HG03097 (cell line): ENCODE results near the gene MSMP.

Experiments
- ATAC-seq: cut with Tn5 transposase; IDR thresholded peaks from one replicate; pipeline ENCODE4 v1.9.1; 2021; ENCODE audit not compliant: unreplicated experiment, low FRiP score

Gene MSMP, protein sequence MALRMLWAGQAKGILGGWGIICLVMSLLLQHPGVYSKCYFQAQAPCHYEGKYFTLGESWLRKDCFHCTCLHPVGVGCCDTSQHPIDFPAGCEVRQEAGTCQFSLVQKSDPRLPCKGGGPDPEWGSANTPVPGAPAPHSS

DNA sequence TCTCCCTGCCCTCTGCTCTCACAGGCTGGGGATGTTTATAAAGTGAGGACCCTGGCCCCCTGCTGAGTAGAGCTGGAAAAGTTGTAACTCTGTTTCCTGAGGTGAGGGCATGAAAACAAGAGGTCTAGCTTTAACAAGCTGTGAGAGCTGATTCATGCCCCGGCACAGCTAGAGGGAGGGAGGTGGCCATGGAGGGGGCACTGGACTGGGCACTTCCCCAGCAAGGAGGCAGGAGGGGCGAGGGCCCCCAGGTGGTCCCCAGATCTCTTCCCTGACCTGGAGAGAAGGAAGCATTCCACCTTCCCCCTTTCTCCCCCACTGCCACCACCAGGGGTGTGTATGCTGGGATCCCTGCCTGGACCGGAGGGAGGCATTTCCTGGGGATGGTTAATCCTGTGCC, at the start of gene MSMP:
MSMP (minus strand) TSS at position 13 of the 400 bp plus-strand sequence. CDS start 147 bp downstream, outside the sequence.
- no peak for ATAC-seq

DNA sequence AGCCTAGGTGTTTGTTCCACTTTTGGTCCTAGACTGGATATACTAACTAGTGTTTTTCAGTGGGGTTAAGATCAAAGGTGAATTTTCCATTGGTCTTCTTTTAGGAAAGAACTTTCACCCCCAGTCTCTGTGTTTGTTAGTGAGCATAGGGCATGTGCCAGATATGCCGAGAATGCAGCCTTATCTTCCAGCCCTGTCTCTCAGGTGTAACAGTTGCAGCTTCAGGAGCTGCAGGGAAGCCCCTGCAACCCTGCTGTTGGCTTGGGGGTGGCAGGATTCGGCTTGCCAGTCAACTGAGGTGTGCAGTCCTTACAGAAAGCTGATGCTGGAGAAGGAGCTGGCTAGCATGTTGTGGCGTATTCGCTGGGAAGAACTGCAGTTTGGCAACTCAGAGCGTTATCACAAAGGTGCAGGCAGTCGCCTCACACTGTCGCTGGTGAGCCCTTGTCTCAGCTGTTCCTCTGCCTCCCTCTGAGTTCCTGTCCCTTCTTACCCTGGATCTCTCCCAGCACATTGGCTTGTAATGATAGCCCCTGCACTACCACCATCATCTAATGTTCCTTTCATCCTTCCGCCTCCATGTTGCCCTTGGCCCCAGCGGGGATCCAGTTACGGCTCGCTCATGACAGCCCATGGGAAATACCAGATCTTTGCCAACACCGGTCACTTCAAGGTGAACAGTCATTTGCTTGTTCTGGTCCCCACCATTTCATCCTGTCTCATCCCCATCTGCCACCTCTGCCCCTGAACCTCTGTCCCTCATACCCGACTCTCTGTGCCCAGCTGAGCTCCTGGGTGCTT, 47.5 kb upstream of the MSMP start:
- ATAC-seq = no peak

DNA sequence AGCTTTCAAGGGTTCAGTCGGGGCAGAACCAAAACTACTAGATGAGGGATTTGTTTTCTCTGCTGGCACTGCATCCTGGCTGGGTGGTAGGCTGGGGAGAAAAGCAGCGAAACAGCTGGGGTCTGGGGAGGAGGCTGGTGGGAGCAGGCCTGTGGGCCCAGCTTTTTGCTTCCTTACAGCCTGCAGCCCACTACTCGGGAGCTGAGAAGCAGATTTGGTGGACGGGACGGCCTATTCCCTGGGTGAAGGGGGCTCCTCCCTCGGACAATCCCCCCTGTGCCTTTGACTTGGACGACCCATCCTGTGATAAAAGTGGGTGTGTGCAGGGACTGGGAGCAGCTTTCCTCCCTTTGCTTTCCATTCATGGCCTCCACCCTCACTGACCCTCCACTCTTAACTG, 46.5 kb upstream of the MSMP start:
- ATAC-seq = no peak

DNA sequence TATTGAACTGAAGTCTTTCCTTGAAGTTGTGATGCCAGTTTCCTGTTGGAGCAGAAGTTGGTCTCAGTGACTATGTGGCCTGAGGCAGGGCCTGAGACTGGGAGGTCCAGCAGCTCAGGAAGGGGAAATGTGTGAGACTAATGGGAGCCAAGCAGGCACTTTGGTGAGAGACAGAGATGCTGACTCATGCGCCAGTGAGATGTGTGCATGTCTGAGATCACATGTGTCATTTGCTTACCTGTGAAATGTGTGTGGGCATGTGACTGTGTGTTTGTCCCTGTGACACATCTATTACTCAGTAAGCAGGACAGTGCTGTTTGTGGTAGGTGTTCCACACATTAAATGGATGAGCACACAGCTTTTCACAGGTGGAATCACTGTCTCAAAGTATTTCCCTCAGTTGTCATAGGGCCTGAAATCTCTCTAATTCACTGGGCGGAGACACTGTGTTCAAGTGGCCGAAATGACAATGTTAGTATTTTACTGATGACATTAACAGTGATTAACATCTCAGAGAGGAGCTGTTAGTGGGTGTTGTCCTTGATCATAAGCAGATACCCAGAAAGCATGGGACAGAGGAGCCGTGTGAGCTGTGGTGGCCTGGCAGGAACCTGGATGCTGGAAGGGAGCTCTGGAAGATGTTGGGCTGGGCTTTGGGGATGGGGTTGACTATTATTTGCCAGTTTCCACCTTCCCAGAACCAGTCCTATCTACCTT, 44.7 kb upstream of the MSMP start:
- no peak for ATAC-seq

DNA sequence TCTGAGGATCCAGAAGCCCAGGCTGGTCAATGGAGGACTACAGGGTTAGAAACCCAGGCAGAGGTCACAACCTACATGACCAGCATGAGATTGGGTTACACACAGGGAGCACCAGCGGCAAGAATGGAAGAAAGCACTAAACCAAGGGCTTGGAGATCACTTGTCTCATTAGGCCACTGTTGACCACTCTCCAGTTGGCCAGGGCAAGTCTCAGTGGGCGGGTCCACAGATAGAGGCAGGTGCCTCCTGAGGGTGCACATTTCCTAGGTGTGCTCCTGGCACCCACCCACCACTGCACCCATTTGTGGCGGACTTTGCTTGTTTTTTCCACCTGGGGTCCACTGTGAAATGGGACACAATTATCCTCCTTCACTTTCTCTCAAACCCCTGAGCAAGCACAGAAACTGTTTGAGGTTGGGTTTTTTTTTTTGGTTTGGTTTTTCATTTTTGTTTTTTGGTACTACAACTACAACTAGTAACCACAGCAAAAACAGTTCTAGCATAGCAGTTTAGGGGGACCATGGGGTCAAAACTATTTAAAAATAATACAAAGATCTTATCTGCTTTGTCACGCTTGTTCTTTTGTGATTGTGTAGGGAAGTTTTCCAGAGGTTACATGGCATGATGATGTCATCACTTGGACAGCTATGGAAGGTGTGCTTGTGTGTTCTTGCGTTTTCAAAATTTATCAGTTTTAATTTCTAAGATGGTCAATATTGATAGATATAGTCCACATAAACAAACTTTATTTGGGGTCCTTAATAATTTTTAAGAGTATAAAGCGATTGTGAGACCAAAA, 43.4 kb upstream of the MSMP start:
- ATAC-seq = no peak

DNA sequence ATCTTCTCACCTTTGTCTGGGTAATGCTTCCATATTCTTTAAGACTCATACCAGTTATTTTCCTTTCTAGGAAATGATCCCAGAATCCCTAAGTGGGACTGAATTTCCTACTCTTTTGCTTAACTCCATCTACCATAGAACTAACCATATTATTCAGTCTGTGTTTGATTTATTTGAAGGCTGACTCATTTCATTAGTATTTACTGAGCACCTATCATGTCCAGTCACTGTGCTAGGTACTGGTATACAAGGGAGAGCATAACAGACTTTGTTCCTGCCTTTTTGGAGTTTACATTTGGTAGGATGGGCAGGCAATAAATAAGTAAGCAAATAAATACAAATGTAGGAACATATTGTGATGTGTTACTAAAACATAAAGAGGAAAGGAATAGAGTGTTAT, 41.6 kb upstream of the MSMP start:
- no peak for ATAC-seq

DNA sequence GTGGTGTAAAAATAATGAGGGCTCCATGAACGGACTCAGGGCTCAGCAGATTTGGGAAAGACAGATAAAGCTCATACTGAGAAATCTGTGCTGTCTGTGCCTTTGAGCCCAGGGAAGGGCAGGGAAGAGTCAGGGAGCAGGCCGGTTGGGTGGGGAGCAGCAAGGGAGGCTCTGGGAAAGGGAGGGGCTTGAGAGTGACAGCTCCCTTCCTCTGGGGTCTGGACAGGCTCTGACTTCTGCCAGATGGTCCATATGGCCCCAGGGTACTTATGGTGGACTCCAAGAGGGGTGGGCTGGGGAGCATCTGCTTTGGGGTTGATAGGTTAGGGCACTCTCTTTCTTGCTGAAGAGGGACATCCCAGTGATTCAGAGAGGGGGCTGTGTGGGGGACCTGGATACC, 39.4 kb upstream of the MSMP start:
- no peak for ATAC-seq

DNA sequence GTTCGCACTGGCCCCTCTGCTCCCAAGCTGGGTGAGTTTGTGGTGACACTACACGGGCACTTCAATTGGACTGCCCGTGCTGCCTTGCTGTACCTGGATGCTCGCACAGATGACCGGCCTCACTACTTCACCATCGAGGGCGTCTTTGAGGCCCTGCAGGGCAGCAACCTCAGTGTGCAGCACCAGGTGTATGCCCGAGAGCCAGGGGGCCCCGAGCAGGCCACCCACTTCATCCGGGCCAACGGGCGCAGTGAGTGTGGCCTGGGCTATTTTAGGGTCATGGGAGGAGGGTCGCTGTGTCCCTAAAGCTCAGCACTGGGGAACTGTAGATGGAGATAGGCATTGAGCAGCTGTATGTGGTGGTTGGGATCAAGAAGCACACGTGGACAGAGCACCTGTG, 38.8 kb upstream of the MSMP start:
- no peak for ATAC-seq

DNA sequence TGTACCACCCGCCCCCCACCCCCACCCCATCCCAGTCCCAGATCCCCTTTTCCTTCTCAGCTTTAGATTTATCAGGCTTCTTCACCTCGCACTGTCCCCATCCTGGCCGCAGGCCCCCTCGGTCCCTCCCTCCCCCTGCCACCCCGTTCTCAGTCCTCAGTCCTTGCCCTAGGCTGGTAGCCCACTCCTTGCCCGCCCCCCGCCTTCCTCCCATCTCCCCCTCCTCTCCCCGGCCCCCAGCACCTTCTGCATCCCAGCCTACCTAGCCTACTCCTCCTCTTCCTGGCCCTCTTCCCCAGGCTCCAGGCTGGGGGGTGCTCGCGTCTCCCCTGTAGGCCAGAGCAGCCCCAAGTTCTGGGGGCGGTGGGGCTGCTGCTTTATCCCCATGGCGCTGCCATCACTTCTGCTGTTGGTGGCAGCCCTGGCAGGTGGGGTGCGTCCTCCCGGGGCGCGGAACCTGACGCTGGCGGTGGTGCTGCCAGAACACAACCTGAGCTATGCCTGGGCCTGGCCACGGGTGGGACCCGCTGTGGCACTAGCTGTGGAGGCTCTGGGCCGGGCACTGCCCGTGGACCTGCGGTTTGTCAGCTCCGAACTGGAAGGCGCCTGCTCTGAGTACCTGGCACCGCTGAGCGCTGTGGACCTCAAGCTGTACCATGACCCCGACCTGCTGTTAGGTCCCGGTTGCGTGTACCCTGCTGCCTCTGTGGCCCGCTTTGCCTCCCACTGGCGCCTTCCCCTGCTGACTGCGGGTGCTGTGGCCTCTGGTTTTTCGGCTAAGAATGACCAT, 38.1 kb upstream of the MSMP start:
- no peak for ATAC-seq

DNA sequence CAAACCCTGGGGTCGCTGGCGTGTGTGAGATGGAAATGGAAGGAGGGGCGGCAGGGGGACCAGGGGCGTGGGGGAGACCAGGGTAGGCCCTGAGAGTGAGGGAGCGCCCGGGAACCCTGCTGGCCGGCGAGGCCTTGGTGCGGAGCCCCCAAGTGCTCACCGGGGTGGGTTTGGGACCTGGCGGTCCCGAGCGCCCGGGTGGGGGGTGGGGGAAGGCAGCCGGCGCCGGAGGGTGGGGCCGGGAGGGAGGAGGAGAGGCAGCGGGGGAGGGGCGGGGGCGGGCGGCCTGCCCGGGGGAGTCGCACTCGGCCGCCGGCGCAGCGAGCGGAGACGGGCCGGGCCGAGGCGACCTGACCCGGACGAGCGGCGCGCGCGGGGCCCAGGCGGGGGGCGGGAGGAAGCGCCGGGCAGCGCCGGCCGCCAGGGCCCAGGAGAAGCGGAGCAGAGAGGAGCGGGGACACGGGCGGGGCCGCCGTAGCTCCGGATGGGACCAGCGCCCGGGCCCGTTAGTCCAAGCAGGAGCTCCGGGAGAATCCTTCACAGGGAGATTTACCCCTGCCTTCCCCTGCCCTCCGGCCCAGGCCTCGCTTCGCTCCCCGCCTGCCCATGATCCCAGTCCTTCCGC, 37.3 kb upstream of the MSMP start, which contains the start of gene NPR2:
NPR2 (plus strand) TSS at position 295 of the 625 bp plus-strand sequence. CDS start 818 bp downstream, outside the sequence.
- ATAC-seq = no peak

DNA sequence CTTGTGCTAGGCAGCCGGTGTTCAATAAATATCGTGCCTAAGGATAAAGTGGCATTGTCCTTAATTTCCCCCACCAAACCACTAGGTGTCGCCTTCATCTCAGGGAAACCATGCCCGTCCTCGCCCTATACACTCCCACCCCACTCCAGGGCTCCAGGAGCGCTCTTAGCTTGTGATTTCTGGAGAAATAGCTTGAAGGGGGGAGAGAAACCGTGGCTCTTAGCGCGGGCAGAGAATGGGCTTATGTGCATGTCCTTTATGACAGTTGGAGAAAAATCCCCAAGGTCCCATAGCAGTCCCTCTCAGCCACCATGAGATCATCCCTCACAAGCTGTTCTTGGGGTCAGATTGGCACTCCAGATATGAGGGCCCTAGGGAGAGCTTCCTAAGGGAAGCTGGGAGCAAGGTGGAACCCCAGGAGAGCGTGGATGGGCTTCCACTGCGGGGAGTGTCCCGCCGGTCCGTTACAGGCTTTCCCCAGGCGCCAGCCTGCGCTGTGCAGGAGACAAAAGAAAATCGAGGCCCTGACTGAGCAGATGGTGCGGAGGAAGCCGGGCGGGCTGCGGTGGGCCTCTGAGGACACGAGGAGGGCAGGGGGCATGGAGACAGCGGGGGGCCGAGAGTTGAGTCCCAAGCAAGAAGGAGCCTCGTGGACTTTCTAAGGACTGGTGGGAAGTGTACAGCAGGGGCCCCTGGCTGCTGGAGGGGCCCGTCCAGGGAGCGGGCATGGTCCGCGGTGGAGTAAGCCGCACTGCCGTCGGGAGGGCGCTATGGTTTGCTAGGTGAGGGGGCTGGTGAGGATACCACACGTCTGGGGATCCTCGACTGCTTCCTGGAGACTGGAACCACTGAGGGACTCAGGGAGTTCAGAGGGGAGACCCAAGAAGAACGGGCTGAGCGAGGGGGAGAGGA, 36.6 kb upstream of the MSMP start:
- no peak for ATAC-seq

DNA sequence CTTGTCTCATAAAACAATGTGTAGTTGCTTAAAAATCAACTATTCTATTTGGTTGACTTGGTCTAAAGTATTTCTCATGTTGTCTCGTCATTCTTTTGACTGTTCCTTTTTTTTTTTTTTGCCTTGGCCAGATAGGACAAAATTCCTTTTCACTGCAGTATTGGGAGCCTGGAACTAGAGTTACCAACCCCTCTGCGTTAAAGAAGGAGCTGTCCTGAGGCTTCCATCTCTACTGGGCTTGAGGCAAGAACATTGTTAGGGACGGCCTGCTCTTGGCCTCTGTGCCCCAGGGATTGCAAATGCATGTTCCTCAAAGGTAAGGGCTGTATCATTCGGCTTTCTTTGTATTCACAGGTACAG, 35.9 kb upstream of the MSMP start:
- ATAC-seq = no peak

DNA sequence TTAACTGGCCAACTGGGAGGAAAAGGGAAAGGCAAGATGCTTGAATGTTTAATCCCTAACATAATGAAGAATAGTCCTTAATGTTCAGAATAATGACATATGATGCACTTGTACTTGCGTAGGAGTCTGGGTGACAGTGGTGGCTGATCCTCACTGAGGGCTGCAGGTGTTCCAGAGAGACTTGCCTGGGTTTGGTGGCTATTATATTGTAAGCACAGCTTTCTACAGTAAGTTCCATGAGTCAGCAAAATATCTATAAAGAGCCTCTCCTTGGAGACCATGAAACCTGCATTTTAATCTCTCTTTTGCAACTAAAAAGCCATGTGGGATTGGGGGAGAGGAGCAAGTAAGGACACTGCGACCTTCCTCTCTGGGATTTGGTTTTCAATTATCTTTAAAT, 35.5 kb upstream of the MSMP start:
- ATAC-seq = no peak

DNA sequence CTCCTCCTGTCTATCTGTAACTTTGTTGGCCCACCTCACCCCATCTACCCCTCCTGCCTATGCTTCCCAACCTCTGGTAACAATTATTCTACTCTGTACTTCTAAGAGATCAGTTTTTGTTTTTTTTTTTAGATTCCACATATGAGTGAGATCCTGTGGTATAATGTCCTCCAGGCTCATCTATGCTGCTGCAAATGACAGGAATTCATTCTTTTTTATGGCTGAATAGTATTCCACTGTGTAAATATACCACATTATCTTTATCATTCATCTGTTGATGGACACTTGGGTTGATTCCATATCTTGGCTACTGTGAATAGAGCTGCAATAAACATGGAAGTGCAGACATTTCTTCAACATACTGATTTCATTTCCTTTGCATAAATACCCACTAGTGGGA, 29.3 kb upstream of the MSMP start:
- ATAC-seq = no peak

DNA sequence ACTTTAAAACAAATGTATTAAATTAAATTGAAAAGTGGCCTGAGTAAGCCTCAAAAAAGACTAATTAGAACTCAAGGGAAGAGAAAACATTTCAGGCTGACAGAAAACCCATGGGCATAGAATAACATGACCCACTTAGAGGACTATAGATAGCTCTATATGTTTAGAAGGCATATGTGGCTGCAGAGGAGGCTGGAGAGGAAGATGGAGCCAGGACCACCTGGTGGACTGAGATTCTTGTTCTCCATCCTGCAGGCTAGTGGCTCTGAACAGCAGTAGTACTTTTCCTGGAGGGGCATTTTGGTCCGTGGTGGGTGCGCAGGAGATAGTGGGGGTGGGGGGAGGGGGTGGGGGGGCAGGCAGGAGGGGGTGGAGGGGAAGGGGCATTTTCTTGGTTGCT, 27.0 kb upstream of the MSMP start:
- no peak for ATAC-seq

DNA sequence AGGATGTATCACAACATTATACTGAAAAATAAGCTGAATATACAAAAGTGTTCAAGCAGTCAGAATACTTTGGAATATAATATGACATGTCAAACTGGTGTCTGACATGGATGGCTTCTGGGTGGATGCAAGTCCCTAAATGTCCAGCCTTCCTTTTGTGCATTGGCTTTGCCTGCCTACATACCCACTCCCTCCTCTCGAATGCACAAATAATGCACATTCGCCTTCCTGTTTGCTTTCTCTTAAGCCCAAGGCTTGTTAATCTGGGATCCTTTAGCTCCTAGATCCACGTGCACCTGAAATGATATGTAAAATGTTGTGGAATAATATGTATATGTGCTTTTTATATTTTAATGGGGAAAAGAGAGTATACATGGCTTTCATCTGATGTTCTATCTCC, 24.4 kb upstream of the MSMP start:
- no peak for ATAC-seq

DNA sequence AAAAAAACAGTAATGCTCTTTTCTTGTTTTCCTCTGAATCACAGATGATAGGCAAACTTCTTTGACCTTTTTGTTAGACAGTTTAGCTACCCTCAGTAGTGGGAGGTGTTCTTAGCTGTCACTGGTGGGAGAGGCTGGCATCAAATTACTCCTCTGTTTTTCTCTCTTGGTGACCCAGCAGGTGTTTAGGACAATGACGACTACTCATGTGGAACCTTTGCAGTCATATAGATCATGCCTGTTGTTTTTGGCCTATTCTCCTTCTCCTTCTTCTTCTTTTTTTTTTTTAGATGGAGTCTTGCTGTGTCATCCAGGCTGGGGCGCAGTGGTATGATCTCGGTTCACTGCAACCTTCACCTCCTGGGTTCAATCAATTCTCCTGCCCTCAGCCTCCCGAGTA, 21.9 kb upstream of the MSMP start:
- ATAC-seq = no peak

DNA sequence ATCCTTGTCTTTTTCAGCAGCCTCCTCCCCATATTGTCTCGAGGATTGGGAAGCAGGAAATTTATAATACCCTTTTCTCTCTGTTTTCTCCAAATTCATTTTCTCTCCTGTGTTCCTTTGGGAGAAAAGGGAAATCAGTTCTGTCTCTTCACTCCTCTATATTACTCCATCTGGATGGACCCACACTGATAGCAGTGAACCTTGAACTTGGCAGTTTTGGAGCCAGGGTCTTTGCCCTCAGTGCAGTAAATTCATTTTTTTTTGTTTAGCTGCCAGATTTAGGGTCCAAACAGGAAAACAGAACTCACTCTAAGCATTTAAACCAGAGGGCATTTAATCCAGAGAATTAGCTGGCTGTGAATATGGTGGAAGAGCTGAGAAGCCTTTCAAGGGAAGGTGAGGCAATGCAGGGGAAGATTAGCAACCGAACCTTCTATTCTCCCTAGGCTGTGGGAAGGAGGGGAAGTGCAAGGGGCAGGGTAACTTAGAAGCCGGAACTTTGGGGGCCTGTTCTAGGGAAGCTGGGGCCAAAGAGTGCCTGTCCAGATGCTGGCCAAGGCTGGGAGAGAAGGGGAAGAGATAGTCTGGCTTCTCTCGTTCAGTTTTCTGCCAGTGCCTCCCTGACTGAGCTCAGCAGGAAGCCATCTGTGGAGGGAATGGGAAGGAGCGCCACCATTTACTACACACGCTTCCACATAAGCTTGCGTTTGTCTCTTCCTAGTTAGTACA, 21.0 kb upstream of the MSMP start:
- no peak for ATAC-seq
